ENCODE results near the gene PTPN9.
"Not testable (repeated sequence)": the region's sequence is repeated elsewhere in the genome, so short reads cannot be mapped to it uniquely, and the experiment has no call there.

Gene PTPN9

DNA sequence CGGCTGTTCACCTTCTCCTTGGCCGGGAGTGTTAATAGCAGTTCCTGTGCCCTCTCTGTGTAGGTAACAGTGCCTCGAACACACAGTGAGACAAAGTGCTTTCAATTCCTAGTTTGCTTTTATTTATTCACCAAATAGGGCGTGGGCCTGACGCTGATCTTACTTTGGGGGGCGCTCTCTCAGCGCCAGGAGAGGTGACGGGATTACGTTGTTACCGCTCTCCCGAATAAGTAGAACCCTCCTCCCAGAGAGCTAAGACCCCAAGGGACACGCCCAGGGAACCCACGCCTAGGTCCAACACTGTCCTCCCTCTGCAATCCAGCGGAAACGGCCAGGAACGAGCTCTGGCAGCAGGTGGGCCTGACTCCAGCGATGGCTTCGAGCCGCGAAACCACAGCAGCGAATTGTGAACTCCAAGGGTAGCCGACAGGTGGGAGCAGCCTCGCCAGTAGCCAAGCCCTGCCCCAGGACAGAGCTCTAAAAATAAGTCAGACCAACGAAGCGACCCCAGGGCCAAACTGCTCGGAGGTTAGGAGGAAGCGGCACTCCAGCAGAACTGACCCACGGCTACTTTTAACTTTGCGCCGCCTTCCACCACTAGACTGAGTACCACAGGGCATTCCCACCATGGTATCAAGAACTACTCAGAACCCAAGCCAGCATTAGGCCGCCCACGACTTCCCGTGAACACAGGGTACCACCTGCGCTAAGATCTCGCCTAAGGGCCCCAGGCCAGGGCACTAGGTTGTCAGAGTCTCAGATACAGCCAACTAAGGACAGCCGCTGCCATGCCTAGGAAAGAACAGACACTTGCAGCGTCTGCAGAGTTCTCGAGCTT, 126.0 kb downstream of the PTPN9 start:
- DNase-seq, result peak; percentile 36

DNA sequence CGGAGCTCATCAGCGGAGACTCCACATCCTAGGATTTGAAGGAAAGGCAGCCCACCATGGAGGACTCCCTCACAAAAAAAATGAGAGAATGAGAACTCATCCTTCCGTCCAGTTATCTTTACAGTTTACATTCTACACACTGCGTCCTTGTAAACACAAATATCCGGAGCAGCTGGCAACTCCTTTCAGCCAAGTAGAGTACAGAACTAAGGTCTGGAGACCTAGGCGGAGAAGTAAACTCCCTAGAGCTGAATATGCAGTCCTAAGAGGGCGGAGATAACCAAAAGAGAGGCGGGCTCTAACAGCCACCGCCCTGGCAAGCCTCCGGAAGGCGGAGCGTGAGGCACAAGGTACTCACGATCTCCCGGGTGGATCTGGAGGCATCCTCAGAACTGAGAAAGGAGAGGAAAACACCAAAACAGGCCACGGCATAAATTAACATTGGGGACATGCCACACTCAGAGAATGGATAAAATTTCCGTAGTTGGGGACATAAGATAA, 126.7 kb downstream of the PTPN9 start:
- peak; percentile 81 for DNase-seq

DNA sequence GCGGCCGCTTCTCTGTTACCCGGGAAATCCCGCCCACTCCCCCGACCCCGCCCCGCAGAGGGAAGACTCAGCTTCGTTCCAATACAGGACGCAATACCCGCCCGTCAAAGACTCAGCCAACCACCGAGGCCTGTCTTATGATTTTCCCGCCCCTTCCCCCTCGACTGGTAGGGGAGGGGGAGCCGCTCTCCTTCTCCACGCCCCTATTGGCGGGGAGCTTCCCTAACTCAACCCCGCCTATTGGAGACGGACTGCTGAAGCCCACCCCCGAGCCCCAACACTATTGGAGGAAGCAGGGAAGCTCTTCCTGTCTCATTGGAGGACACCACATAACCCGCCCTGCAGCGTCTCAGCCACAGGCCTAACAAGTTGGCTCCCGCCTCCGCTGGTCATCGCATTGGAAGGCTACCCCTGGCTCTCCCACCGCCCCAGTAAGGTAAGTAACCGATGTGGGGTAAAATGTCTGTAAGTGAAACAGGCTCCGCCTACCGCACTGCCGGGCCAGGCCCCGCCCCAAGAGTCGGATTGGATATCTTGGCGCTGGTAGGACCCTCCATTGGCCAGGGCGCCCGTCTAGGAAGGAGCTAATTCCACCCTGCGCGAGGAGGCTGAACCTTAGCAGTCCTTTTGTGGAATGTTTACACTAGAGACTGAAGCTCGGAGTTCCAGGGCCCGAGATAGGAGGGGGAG, 127.3 kb downstream of the PTPN9 start, which contains the start of gene SIN3A:
Gene SIN3A, minus strand, starts transcription at position 17 of the 690 bp plus-strand sequence. CDS start 21,315 bp downstream, outside the sequence.
- peak; percentile 100 for DNase-seq

DNA sequence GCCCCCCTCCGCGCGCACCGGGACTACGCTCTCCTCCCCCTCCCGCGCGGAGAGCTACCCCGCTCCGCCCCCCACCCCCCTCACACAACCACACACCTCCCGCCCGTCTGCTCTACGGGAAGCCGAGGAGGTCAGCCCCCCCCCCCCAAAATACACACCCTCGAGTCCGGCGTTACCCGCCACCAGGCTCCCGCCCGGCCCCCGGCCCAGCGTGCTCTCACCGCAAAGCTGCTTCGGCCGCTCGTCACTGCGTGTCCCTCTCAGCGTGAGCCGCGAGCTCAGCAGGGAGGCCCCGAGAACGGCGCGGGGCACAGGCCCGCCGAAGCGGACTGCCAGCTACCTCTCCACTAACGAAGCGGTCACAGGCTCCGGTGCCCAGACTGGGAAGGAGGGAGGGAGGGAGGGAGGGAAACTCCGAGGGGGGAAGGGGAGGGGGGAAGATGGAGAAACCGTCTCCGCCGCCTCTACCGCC, 127.9 kb downstream of the PTPN9 start:
- no peak for DNase-seq

DNA sequence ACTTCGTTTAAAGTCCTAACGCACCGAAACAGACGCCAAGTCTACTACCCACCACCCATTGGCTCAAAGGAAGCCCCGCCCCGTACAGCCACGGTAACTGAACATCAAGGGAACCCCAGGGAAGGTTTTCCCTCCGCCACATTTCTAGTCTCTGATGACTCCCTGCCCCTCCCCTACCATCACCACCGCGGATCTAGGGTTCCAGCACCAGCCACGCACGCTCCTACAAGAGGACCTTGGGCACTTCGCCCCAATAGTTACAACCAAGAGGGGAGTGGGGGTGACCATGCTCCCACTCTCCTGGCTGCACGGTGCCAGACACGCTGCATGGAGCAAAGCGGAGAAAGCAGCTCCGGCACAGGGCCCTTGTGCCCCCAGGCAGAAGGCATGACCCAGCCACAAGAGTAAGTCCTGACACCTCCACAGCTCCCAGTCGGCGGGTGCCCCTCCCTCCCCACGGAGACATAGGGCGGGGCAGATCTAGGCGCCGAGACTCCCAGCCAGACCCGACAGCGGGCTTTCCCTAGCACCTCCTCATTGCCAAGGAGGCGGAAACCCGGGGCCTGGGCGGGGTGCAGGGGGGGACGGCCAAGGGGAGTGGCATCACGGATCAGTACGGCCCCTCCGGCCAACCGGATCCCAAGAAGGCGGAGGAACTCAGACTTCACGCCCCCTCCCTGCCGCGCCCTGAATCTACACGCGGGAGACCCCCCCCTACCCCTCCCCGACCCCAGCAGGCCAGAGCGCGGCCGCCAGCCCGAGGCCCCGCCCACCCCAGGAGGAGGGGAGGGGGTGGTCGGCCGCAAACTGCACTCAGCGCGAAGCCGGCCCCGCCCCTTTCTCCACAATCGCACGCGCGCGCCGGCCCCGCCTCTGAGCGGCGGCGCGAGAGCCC, 128.6 kb downstream of the PTPN9 start:
- peak; percentile 96 for DNase-seq

DNA sequence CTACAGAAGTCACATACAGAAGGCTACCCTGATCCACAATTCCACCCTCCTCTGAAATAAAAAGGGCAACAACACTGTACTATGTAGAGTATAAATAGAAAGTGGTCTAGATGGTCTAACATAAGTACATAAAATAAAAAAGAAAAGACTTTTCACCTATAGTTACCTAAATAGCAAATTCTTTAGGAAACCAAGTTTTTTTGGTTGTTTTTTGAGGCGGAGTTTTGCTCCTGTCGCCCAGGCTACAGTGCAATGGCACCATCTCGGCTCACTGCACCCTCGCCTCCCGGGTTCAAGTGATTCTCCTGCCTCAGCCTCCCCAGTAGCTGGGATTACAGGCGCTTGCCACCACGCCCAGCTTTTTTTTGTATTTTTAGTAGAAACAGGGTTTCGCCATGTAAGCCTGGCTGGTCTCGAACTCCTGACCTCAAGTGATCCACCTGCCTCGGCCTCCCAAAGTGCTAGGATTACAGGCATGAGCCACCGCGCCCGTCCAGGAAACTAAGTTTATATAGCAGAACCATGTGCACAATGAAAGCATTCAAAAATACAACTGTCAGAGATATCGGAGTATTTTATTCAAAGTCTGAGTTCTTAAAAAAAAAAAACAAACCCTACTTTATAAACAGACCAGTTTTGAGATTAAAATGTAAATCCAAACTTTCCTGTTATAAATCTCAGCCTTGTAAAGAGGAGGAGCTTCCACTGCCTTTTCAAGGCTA, 129.4 kb downstream of the PTPN9 start:
- no peak for DNase-seq

DNA sequence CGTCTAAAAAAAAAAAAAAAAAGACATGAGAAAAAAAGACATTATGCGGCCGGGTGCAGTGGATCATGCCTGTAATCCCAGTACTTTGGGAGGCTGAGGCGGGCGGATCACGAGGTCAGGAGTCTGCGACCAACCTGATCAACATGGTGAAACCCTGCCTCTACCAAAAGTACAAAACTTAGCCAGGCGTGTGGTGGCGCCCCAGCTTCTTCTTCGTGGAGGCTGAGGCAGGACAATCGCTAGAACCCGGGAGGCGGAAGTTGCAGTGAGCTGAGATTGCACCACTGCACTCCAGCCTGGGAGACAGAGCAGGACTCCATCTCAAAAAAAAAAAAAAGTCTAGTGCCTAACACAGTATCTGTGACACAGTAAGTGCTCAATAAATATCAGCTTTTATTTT, 130.9 kb downstream of the PTPN9 start:
- DNase-seq, result peak; percentile 21

DNA sequence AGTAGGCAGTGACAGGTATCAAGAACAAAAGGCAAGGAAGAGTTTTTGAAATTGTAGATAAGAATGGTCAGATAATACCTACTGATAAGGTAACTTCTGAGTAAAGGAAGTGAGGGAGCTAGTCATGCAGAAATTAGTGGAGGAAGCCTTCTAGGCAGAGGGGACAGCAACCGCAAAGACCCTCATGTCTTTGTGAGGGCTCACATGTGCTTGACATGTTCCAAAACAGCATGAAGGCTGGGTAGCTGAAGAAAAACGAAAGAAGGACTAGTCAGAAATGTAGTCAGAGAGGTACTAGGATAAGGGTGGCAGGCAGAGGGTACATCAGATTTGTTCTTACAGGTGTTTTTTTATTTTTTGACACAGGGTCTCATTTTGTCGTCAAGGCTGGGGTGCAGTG, 133.0 kb downstream of the PTPN9 start:
- no peak for DNase-seq

DNA sequence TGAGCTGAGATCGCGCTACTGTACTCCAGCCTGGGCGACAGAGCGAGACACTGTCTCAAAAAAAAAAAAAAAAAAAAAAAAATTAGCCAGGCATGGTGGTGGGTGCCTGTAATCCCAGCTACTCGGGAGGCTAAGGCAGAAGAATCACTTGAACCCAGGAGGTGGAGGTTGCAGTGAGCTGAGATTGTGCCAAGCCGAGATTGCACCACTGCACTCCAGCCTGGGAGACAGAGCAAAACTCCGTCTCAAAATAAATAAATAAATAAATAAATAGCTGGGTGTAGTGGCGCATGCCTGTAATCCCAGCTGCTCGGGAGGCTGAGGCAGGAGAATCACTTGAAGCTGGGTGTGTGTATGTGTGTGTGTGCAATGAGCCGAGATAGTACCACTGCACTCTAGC, 133.8 kb downstream of the PTPN9 start:
- not testable (repeated sequence) for DNase-seq

DNA sequence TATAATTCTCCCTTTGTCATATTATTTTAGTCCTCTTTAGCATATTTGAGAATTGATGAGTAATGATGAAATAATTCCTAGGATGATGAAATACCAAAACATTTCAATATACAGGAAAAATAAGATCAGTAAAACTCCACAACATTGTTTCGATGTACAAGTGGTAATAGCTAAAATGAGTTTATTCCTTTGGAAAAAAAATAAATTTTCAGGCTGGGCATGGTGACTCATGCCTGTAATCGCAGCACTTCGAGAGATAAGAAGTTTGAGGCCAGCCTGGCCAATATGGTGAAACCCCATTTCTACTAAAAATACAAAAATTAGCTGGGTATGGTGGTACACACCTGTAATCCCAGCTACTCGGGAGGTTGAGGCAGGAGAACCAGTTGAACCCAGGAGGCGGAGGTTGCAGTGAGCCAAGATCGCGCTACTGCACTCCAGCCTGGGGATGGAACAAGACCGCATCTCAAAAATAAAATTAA, 135.1 kb downstream of the PTPN9 start:
- not testable (repeated sequence) for DNase-seq

DNA sequence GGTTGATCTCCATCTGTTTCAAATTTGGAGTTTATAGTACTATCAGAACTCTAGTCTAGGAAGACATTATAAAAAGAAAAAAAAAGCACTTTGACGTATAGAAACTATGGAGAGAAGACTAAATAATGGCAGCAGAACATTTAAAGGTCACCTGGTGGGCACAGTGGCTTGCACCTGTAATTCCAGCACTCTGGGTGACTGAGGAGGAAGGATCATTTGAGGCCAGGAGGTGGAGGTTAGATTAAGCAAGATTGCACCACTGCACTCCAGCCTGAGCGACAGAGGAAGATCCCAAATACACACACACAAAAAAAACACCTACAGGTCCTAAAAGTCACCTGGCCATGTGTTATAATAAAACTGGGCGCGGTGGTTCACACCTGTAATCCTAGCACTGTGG, 141.4 kb downstream of the PTPN9 start:
- no peak for DNase-seq

DNA sequence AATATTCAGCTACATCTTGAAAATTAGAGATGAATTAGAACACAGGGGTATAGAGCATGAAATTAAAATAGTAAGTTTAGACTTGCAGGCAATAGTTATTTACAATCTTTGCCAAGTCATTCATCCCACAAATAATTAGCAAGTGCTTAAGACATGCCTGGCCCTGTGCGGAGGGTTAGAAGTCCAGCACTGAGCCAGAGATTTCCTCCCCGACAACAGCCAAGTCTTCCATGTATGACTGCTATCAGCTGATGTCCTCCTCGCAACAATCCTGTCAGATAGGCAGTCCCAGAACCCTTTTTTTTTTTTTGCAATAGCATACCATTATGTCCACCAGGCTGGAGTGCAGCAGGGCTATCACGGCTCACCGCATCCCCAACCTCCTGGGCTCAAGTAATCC, 142.2 kb downstream of the PTPN9 start:
- DNase-seq, result no peak

DNA sequence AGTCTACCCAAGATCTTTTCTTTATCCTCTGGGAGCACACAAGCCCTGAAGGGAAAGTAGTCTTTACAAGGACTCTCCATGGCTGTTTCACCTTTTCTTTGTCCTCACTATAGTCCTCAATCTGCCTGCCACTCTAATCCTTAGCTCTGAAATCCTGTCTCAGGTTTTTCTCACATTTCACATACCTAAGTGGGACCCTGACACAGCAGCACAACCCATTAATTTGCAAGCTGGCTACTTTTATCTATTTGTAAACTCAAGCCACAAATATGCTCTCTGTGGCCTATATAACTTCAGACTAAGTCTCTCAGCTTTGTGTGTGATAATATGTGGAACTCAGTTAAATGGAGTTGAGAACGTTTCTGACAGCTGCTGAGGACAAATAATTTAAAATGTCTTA, 147.4 kb downstream of the PTPN9 start:
- DNase-seq, result no peak

DNA sequence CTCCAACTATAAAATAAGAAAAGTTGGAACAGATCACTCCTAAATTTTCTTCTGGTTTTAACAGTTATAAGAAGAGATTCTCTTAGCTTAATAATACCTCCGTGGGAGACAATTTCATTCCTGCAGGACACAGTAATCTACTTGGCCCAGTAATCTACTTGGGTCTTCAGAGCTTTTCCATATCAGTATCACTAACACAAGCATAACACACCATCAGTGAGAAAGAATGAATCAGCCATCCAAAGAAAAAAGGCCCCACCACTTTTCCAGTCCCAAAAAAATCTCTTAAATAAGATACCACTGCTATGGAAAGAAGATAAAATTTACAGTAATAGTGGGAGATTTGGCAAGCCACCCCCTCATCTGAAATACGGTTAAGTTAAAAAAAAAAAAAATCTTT, 147.8 kb downstream of the PTPN9 start:
- DNase-seq, result no peak

DNA sequence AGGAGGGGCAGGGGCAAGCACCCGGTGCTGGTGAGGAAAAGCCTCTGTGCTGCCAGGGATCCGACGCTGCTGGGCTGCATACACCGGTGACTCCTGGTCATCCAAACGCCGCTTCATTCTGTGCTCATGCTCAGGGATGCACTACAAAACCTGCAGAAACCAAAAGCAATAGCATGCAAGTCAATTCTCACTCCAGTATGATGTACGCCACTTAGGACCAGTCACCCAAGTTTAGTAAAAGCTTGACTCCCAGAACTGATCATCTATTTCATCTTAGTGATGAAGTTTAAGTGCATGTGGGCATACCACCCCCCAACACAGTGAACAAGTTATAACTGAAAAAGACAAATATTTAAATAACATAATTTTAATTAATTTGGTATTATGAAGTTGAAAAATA, 148.9 kb downstream of the PTPN9 start:
- no peak for DNase-seq

DNA sequence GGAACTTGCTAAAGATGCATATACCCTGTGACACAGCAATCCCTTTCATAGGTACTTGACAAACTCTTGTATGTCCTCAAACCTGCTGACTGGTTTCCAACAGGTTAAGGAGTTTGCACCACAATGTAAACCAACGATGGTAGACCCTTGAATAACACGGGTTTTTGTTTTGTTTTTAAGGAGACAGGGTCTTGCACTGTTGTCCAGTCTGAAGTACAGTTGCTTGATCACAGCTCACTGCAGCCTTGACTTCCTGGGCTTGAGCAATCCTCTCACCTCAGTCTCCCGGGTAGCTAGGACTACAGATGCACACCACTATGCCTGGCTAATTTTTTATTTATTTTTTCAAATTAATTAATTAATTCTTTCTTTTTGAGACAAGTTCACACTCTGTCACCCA, 151.0 kb downstream of the PTPN9 start:
- no peak for DNase-seq

DNA sequence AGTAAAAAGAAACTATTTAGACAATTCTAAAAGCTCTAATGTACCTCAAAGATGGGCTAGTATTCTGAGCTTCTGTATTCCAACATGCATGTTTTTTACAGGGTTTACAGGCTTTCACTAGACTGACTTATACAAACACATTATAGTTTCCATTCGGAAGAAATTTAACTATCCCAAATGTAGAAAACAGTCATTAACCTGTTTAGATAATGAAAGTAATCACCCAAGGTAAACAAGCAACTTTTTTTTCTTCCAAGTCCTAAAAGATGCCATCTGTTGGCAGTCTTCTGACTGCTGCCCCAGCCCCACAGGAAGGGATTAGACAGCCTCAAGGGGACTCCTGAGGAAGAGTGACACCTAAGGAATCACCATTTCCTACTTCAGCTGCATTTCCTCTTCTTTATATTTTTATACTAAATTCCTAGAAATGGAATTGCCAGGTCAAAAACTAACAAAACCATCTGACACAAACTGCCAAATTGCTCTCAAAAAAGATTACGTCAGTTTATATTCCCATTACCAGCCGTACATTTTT, 153.1 kb downstream of the PTPN9 start:
- DNase-seq, result no peak

DNA sequence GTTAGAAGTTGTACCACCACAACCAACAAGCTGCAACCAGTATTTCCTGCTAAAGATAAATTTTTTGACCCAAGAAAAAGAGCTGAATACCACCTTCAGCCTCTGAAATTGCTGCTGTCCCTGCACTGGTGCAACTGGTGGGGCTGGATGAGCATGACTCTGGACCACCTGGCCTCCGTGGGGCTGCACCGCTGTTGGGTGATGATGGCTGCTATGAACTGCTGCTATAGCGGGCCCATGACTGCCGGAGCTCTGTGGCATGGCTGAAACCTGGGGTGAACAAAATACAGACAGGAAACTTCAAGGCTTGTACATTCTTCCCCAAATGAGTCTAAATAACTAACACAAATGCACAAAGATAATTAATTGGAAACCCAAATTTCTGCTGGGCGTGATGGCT, 156.6 kb downstream of the PTPN9 start:
- DNase-seq, result no peak

DNA sequence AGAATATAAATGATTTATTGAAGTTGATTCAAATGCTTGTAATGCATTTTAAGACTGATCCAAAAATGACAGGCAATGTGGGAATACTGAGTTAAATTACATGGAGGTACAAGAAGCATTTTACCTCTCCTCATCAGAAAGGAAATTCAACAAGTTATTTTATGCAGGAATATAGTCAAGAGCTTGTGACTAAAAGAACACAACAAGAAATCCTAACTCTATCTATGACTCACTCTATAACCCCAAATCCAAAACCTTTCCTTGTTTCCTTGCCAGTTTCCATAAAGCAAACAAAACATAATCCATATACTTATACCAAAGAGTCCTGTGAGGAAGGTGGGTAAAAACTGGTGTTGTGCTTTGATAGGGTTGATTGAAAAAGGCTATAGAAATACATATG, 158.4 kb downstream of the PTPN9 start:
- DNase-seq, result no peak

DNA sequence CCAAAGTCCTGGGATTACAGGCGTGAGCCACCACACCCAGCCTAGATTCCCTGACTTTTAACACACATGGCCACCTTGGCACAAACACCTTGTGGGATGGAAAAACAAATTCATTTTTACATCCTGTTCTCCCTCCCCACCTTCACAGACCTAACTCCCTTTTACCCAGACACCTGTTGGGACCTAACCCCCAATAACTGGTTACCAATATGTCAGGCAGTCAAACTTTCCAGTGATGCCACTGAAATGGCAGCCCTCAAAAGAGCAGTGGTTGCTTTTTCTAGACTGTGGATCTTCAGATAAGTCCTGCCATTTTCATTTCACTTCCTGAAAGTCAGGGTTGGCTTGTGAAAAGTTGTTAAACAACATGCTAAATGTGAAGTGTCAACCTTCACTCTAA, 162.5 kb downstream of the PTPN9 start:
- no peak for DNase-seq
